Gastrocnemius medialis (tissue), 4 donors: ENCODE data around the gene PSMD13. TPM values are rescaled to one million over a fixed set of nuclear protein-coding genes. Genes with fewer than 3 reads are reported as not detected.

Experiments used
- ATAC-seq, 2 donors: fragments of 150-250 bp; one replicate each; pipeline ENCODE4 v1.9.1; 2016
- DNase-seq, 2 donors: peaks; one replicate each; pipeline ENCODE4 v3.0.0-alpha.2; 2019
- H3K27ac ChIP-seq, 4 donors: fragments of 200-600 bp; sonication (generic); 1 replicate in 1 of 4; 2 replicates in 3 of 4; pipeline ENCODE4 v1.5.1; 2016 to 2018; ENCODE audit warnings: mild to moderate bottlenecking in 2 of 4, moderate library complexity in 1 of 4
- H3K27me3 ChIP-seq, 3 donors: fragments of 200-600 bp; sonication (generic) in 2 of 3; 1 replicate in 1 of 3; 2 replicates in 2 of 3; pipeline versions ENCODE4 v1.5.1 to v1.6.0; 2016 to 2019; ENCODE audit warnings: mild to moderate bottlenecking in 1 of 3, moderate library complexity in 1 of 3
- H3K36me3 ChIP-seq, 2 donors: fragments of 200-600 bp; sonication (generic) in 1 of 2; one replicate each; pipeline ENCODE4 v1.5.1; 2017 to 2018
- H3K4me1 ChIP-seq, 2 donors: fragments of 200-600 bp; sonication (generic) in 1 of 2; one replicate each; pipeline ENCODE4 v1.5.1; 2016 to 2017; ENCODE audit warnings: mild to moderate bottlenecking in 2 of 2
- H3K4me3 ChIP-seq, 4 donors: fragments of 200-600 bp; sonication (generic) in 3 of 4; 1 replicate in 1 of 4; 2 replicates in 3 of 4; pipeline ENCODE4 v1.5.1; 2016 to 2019; ENCODE audit warnings: mild to moderate bottlenecking in 2 of 4
- H3K9me3 ChIP-seq, 3 donors: fragments of 200-600 bp; sonication (generic) in 2 of 3; 1 replicate in 1 of 3; 2 replicates in 2 of 3; pipeline ENCODE4 v1.5.1; 2016 to 2019
- CTCF ChIP-seq, 5 experiments: fragments of 450-650 bp in 3 of 5; fragments of 200-600 bp in 2 of 5; sonication (generic) in 2 of 5; IDR thresholded peaks in 4 of 5; conservative IDR thresholded peaks in 1 of 5; 1 replicate in 4 of 5; 2 replicates in 1 of 5; pipeline ENCODE4 v1.5.1; 2016 to 2019; ENCODE audit warnings: antibody characterized with exemption in 5 of 5, mild to moderate bottlenecking in 3 of 5, moderate library complexity in 3 of 5
- POLR2A ChIP-seq, 2 donors: fragments of 450-650 bp; IDR thresholded peaks; one replicate each; pipeline ENCODE4 v1.6.1; 2017; ENCODE audit warnings: antibody characterized with exemption in 2 of 2, mild to moderate bottlenecking in 2 of 2, moderate library complexity in 2 of 2
- in situ Hi-C, 4 donors: fragments of 200-750 bp; cut with MboI; loops; one replicate each; pipeline versions ENCODE4 v1.15.0 to v1.8.0; 2017; ENCODE audit warnings: low sequenced_read_pairs in 4 of 4
- intact Hi-C: fragments of 100-400 bp; cut with DNase I; formaldehyde crosslinking; loops from one replicate; pipeline ENCODE4 v1.15.1; 2023; ENCODE audit warnings: low total_unique reads
- total RNA-seq, 4 donors: library from RNA; depleted of rRNA; stranded (reverse); fragments of >200 nt; gene quantifications; one replicate each; pipeline versions ENCODE4 v1.1.0 to v1.2.3, GENCODE V29; 2016

Gene PSMD13
- total RNA-seq, 4 donors from 2014 or later = 128 to 189 (median 163) TPM

GRCh38 chr11:282630-283360, 46.0 kb downstream of the PSMD13 start:
- intact Hi-C loops = no loop called here
- Histone ChIP-seq H3K27ac (no peak overlapping the region), H3K36me3 (no peaks in the 10 kb centered on the region), H3K9me3 (no peaks in the 10 kb centered on the region), H3K27me3 (peaks cover 64 to 70% (median 68%) of the 10 kb centered on the region in 3 donors), H3K4me1 (peaks cover 0 to 8% of the 10 kb centered on the region in 2 donors), H3K4me3 (no peak overlapping the region)
- DNase-seq (no peak), ATAC-seq (no peak)
- in situ Hi-C loops = no loop called here
- TF ChIP-seq CTCF (IDR thresholded peaks at IDR 0.05 in 4 of 5, conservative IDR thresholded peaks at IDR 0.05 in 1 of 5) (no peak), POLR2A (IDR thresholded peaks at IDR 0.05) (no peak)

DNA sequence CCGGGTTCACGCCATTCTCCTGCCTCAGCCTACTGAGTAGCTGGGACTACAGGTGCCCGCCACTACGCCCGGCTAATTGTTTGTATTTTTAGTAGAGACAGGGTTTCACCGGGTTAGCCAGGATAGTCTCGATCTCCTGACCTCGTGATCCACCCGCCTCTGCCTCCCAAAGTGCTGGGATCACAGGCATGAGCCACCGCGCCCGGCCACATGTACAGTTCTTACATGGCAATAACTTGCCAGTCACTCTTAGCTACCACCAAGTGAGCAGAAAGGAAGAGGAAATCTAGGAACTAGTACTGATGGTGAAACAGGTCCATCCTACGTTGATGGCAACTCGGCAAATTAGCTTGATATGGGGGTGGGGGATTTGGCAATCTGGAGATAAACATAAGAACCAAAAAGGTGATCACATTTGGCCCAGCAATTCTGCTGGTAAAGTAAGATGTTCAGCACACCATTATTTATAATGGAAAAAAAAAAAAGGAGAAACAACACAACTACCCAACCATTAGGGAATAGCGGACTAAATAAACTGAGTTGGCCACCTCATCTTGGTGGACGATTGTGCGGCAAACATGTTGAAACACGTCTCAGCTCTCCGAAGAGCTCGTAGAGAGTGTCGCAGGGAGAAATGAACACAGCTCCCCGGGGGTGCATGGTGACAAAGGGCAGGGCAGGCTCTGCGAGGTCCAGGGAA, 46.8 kb downstream of the PSMD13 start:
- H3K27me3 ChIP-seq = peaks cover 66 to 68% (median 67%) of the 10 kb centered on the region in 3 donors
- DNase-seq (no peak), ATAC-seq (no peak)
- H3K27ac ChIP-seq = no peak overlapping the region
- no peaks in the 10 kb centered on the region for H3K9me3 ChIP-seq
- TF ChIP-seq POLR2A (IDR thresholded peaks at IDR 0.05) (no peak), CTCF (IDR thresholded peaks at IDR 0.05 in 4 of 5, conservative IDR thresholded peaks at IDR 0.05 in 1 of 5) (no peak)
- in situ Hi-C loops = no loop called here
- H3K4me3 ChIP-seq = no peak overlapping the region
- H3K36me3 ChIP-seq = no peaks in the 10 kb centered on the region
- intact Hi-C loops = no loop called here
- peaks cover 0 to 8% of the 10 kb centered on the region in 2 donors for H3K4me1 ChIP-seq

GRCh38 chr11:284105-285020, 47.6 kb downstream of the PSMD13 start:
- in situ Hi-C loops (no loop called here), intact Hi-C loops (loop anchor here (5.0 kb wide), 1 partner anchor 47 kb away; the partner anchor contains the start of genes PSMD13 and SIRT3)
- Histone ChIP-seq H3K27ac (no peak overlapping the region), H3K36me3 (no peaks in the 10 kb centered on the region), H3K4me1 (peaks cover 0 to 7% of the 10 kb centered on the region in 2 donors), H3K27me3 (peaks cover 60 to 63% (median 61%) of the 10 kb centered on the region in 3 donors), H3K9me3 (no peaks in the 10 kb centered on the region), H3K4me3 (no peak overlapping the region)
- DNase-seq (no peak), ATAC-seq (no peak)
- no peak for TF ChIP-seq POLR2A (IDR thresholded peaks at IDR 0.05)
- TF ChIP-seq CTCF (IDR thresholded peaks at IDR 0.05 in 4 of 5, conservative IDR thresholded peaks at IDR 0.05 in 1 of 5) = no peak

DNA sequence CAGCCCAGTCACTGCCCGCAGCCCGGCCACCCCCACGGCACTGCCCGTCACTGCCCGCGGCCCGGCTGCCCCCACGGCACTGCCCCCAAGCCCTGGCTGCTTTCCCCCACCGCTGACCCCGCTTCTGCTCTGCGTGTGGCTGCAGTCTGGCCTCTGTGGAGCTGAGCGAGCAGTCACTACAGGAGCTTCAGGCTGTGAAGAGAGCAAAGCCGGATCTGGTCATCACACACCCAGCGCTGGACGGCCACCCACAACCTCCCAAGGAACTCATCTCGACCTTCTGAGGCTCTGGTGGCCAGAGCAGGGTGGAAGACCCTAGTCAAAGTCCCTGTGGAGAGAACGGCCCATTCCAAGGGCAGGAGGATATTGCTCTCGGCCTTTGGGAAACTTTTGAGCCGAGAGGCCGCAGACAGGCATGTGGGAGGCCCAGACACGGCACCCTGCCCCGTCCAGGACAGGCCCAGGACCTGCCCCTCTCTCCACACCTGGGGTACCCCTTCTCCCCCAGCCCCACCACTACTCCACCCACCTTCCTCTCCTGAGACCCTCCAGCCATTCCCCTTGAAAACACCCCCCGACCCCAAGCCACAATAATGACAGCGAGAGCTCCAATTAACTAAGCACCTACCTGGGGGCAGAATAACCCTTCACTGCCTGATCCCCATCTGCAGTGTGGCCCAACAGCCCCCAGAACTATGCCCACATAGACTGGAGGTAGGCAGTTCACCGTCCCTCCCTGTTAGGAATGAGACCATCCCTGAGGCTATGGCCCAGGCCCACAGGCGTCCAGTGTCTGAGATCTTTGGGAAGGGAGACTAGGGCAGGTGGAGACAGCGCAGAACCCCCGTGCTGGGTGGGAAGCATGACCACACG, 48.5 kb downstream of the PSMD13 start:
- Histone ChIP-seq H3K27me3 (peaks cover 51 to 60% (median 56%) of the 10 kb centered on the region in 3 donors), H3K4me1 (no peaks in the 10 kb centered on the region)
- intact Hi-C loops = loop anchor here (5.0 kb wide), 1 partner anchor 48 kb away; the partner anchor contains the start of genes PSMD13 and SIRT3

More for the DNA sequence above, 48.5 kb downstream of the PSMD13 start:
- ATAC-seq (no peak), DNase-seq (no peak)
- no peaks in the 10 kb centered on the region for H3K36me3 ChIP-seq
- no peaks in the 10 kb centered on the region for H3K9me3 ChIP-seq
- in situ Hi-C loops = no loop called here
- TF ChIP-seq POLR2A (IDR thresholded peaks at IDR 0.05) (no peak), CTCF (IDR thresholded peaks at IDR 0.05 in 4 of 5, conservative IDR thresholded peaks at IDR 0.05 in 1 of 5) (no peak)
- H3K4me3 ChIP-seq = no peak overlapping the region
- no peak overlapping the region for H3K27ac ChIP-seq
